HG03571 (cell line): Measurements from ENCODE around the gene MLYCD.

Experiments
- ATAC-seq: cut with Tn5 transposase; IDR thresholded peaks from one replicate; pipeline ENCODE4 v1.9.1; 2021; ENCODE audit not compliant: unreplicated experiment

Gene MLYCD

GRCh38 chr16:83925095-83925905 is 26.4 kb downstream of the MLYCD start:
- no peak for ATAC-seq

- no peak for ATAC-seq
Observed at GRCh38 chr16:83925957-83926725, 27.2 kb downstream of the MLYCD start.

GRCh38 chr16:83926726-83927397 is 27.9 kb downstream of the MLYCD start:
- no peak for ATAC-seq

GRCh38 chr16:83928341-83929055 is 29.6 kb downstream of the MLYCD start:
- no peak for ATAC-seq

- no peak for ATAC-seq
Observed at GRCh38 chr16:83929811-83930555, 31.1 kb downstream of the MLYCD start.

DNA sequence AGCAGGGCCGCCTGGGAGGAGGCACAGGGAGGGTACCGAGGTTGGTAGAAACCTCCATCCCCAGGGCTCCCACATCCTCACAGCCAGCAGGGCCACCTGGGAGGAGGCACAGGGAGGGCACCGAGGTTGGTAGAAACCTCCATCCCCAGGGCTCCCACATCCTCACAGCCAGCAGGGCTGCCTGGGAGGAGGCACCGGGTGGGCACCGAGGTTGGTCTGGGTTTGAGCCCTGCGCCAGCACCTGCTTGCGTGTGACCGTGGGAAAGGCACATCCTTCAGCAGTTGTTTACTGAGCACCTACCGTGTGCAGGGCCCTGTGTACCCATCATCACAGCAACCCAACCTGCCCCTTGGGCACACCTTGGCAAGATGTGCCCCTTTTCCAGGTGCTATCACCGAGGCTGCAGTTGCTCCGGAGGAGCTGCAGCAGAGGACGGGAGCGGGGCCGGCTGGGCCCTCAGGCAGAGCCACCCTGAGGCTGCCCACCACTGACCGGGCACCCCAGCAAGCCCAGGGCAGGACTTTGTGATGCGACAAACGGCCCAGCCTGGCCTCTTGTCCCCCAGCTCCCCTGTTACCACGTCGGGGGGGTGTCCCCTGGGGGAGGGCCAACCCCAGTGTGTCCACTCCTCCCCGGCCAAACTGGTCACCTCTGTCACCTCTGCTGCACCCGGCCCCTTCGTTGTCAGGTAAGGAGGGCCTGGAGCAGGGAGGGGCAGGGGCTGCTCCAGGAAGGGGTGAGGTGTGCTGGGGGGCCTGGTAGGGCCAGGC is 32.0 kb downstream of the MLYCD start:
- ATAC-seq, result no peak

- ATAC-seq, result no peak
Observed at GRCh38 chr16:83931556-83931955, 32.6 kb downstream of the MLYCD start.

GRCh38 chr16:83932304-83932703 is 33.4 kb downstream of the MLYCD start:
- no peak for ATAC-seq

DNA sequence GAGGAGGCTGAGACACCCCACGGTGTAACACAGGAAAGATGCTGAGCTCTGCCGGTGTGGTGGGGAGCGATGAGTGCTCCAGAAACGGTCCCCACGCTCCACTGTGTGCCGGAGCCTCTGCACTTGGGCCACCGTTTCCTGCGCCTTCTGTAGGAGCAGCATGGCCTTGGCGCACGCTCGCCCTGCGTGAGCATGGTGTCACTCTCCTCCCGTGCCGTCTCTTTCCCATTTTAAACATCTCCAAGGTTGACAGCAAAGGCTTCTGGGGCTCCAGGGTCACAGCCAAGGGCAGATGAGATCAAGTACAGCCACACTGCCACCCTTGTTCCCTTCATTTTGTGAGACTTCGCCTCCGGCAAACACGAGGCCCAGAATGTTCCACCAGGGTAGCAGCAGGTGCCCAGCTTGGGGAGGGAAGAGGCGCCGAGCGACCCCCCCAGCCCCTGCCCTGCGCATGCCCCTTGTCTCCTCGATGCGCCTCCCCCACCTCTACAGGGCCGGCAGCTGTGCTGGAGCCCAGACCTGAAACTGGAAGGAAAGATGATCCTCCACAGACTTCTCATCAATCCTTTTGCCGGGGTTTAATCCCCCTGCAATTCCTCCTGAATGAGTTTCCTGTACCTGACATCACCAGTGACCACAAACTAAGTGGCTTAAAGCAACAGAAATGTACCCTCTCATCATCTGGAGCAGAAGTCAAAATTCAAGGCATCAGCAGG is 34.2 kb downstream of the MLYCD start:
- ATAC-seq, result no peak

DNA sequence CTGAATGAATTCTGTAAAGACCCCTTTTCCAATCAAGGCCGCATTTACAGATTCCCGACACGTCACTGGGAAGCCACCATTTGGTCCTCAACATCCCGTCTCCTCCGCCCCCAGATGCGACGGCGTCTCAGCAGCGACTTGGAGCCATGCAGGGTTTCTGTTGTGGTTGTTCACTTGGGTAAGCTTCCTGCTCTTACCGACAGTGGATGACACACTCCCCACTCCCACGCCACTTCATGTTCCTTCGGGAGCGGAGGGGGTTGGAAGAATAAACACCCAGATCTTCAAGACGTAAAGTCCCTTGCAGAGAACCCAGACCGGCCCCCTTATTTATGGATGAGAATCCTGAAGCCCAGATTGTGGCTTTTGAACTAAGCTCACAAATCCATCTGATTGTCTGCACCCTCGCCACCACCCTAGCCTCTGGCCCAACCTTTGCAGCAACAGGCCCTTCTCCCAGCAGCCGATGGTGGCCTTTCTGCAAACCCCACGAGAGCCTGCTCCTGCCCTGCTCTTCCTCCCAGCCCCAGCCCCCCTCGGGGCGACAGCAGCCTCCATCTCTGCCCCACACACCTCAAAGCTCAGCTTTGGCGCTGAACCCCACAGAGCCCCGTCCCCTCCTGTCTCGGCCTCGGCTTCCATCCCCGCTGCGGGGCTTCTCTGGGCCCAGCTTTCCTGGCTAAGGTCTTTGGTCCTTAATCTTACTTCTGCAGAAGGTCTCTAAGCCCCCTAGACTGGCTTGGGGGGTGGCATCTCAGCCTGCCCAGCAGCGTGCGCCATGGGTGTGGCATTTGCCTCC is 35.2 kb downstream of the MLYCD start:
- no peak for ATAC-seq

DNA sequence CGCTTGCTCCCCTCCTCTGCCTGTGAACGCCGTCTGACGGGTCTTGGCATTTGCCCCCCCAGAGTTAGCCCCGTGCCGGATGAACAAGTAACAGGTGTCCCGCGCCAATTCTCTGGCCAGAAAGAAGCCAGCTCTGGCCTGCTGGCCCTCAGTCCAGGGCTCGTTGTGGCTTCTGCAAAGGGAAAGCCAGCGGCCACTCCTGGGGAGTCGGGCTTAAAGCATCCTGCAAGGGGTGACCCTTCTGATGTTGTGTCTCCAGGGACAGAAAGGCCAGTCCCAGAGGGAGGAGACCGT is 35.7 kb downstream of the MLYCD start:
- no peak for ATAC-seq

GRCh38 chr16:83935005-83935857 is 36.3 kb downstream of the MLYCD start:
- ATAC-seq, result no peak

- no peak for ATAC-seq
Observed at GRCh38 chr16:83935858-83936255, 36.9 kb downstream of the MLYCD start.

GRCh38 chr16:83936581-83937165 is 37.8 kb downstream of the MLYCD start:
- ATAC-seq, result no peak

DNA sequence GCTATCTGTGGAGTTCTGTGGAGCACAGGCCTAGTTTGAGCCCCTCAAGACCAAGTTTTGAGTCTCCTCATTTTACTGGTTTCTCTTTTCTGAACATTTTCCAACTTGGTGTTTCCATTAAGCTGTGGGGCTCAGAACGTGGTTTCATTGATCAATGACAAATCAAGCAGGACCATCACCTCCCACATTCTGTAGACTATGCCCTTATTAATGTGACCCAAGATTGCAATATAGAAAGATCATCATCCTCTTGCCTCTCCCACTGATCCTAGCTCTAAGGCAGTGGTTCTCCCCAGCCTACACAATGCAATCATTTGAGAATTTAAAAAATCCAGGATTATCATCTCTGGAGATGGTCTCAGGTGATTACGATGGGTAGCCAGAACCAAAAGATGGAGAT is 38.4 kb downstream of the MLYCD start:
- no peak for ATAC-seq

GRCh38 chr16:83937922-83938885 is 39.3 kb downstream of the MLYCD start:
- ATAC-seq, result no peak
